GM10266 (cell line): ENCODE measurements around the gene ANOS1.

ENCODE experiments used
- DNase-seq: peaks from one replicate; pipeline ENCODE4 v3.0.0; 2012; ENCODE audit errors: extremely low spot score
- TF ChIP-seq, protein P1 (sequence below): IDR thresholded peaks from 2 replicates; pipeline ENCODE4 v1.5.1; 2012; ENCODE audit warnings: mild to moderate bottlenecking, low read depth; ENCODE audit not compliant: control insufficient read depth, insufficient read depth; ENCODE audit errors: missing control alignments

The ANOS1 gene

DNA sequence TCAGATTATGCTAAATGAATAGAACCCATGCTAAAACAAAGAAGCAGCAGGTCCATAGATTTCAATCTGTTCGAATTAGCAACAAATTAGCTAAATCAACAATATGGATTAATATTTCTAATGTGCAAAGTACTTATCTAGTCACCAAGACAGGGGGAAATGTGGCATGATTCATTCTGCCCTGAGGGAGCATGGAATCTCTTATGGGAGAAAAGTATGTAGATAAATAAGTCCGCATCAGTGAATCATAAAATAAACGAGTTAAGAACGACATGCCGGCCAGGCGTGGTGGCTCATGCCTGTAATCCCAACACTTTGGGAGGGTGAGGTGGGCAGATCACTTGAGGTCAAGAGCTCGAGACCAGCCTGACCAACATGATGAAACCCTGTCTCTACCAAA lies 102.1 kb downstream of the ANOS1 start:
- TF ChIP-seq, protein P1, sequence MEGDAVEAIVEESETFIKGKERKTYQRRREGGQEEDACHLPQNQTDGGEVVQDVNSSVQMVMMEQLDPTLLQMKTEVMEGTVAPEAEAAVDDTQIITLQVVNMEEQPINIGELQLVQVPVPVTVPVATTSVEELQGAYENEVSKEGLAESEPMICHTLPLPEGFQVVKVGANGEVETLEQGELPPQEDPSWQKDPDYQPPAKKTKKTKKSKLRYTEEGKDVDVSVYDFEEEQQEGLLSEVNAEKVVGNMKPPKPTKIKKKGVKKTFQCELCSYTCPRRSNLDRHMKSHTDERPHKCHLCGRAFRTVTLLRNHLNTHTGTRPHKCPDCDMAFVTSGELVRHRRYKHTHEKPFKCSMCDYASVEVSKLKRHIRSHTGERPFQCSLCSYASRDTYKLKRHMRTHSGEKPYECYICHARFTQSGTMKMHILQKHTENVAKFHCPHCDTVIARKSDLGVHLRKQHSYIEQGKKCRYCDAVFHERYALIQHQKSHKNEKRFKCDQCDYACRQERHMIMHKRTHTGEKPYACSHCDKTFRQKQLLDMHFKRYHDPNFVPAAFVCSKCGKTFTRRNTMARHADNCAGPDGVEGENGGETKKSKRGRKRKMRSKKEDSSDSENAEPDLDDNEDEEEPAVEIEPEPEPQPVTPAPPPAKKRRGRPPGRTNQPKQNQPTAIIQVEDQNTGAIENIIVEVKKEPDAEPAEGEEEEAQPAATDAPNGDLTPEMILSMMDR = no peak
- DNase-seq = no peak

DNA sequence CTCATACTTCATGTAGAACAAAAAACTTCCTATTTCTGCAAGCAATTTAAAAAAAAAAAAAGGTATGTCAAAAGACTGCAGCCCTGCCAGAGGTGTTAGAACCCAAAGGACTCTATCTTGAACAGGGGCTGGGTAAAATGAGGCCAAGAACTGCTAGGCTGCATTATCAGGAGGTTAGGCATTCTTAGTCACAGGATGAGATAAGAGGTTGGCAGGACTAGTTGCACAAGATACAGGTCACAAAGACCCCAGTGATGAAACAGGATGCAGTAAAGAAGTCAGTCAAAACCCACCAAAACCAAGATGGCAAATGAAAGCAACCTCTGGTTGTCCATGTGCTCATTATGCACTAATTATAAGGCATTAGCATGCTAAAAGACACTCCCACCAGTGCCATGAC lies 104.1 kb downstream of the ANOS1 start:
- DNase-seq = no peak
- TF ChIP-seq, protein P1 = no peak

DNA sequence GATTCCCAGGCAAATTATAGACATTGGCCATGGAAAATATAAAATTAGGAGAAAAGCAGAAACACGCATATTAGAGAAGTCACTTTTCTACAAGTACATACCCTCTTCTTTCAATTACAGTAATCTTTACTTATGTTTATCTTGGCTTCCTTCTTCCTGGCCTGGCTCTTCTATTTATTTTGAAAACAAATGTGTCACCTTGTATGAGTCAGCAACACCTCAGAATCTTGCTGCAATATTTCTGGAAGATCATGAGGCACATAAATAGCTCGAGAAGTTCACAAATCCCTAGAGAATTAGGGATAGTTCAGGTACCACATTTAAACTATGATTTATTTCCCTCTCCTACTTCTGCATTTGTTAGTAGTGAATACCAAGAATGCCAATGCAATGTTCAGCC lies 124.6 kb downstream of the ANOS1 start:
- DNase-seq = no peak
- TF ChIP-seq, protein P1 = no peak

DNA sequence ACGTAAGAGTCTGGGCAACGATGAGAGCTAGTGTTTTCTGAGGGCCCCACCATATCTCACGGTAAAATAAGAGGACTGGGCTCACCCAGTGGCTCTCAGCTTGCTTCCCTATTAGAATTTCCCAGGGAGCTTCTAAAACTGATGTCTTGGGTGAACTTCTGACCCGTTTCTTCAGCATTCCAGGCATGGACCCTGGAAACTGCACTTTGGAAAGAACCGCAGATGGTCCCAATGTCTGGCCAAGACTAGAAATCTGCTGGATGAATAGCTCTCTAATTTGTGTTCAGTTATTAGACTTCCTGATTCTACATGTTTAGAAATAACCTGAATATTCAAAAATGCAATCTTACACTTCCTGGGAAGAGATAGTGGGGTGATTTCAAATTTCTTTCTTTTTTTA lies 127.8 kb downstream of the ANOS1 start:
- no peak for DNase-seq
- TF ChIP-seq, protein P1 = no peak

DNA sequence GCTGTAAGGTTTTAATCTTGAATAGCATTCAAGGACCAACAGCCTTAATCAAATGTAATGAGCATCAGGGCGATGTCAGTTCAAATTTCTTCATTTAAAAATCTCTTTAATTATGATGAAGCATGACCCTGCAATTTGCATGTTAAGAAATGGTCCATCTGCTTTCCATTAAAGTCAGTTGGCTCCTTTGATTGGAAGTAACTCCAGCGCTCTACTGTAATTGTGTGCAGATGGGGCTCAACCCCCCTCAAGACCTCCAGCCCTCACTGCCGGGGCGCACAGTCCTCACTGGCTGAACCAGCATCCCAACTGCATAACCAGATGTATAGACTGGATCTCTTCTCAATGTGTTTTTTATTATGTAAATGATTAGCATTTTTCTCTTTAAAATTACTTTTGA lies 140.4 kb downstream of the ANOS1 start:
- no peak for DNase-seq
- TF ChIP-seq, protein P1 = no peak

DNA sequence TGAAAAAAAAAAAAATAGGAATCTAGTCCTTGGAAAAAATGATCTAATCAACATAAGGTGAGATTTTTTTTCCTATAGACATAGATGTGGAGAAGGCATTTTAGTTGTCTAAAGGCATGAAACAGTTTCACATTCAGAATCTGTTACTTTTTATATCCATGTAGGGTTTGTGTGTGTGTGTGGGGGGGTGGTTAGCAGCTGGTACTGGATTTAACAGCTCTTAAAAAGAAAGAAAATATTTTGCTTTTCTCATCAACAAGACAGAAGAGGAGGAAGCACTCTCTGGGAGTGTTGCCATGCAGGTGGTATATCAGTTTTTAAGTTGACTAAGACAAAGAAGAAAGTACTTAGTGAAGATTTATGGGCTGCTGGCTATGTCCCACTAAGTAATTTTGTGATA lies 145.0 kb downstream of the ANOS1 start:
- TF ChIP-seq, protein P1 = no peak
- no peak for DNase-seq

DNA sequence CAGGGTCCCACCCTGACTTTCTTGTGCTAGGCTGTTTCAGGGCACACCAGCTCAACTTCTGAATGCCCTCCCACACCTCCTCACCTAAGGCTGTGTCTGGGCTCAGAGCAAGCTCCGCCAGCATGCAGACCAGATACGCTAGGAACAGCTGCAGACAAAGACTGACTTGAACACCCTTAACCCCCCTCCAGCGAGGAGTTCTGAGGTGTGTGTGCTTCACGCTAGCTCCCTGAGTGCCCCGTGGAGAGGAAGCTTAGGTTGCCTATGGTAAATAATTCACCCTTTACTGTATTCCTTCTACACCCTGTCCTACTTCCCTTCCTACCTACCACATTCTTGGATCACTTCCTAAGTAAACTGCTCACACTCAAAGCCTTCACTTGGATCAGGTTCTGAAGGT lies 152.3 kb downstream of the ANOS1 start:
- TF ChIP-seq, protein P1 = no peak
- no peak for DNase-seq
